RWPE2 (cell line): ENCODE results near the gene EXD3.
A peak's percentile ranks its signal among the peaks of the same experiment; 100 is the strongest.

Source experiments
- ATAC-seq: fragments of 200-7000 bp; cut with Tn5 transposase; 3 replicates; pipeline ENCODE4 v1.9.1; 2021; ENCODE audit warnings: low read depth
- DNase-seq: peaks from one replicate; pipeline ENCODE4 v3.0.0-alpha.2; 2020; ENCODE audit warnings: low spot score
- H3K27ac ChIP-seq: fragments of 450-650 bp; 2 replicates; pipeline ENCODE4 v1.5.1; 2017; ENCODE audit warnings: mild to moderate bottlenecking; ENCODE audit not compliant: poor library complexity, severe bottlenecking
- H3K27me3 ChIP-seq: fragments of 250-450 bp; sonication (Bioruptor Pico); 2 replicates; pipeline ENCODE4 v1.5.1; 2021; ENCODE audit warnings: mild to moderate bottlenecking, moderate library complexity; ENCODE audit not compliant: insufficient read depth, poor library complexity, severe bottlenecking
- H3K36me3 ChIP-seq: fragments of 250-450 bp; sonication (Bioruptor Pico); 2 replicates; pipeline ENCODE4 v1.5.1; 2020; ENCODE audit warnings: low read depth, mild to moderate bottlenecking, moderate library complexity
- H3K4me1 ChIP-seq: fragments of 250-450 bp; sonication (Bioruptor Pico); 2 replicates; pipeline ENCODE4 v1.5.1; 2021; ENCODE audit warnings: mild to moderate bottlenecking, moderate library complexity; ENCODE audit not compliant: insufficient read depth, poor library complexity, severe bottlenecking
- H3K4me3 ChIP-seq: fragments of 250-450 bp; sonication (Bioruptor Pico); 2 replicates; pipeline ENCODE4 v1.5.1; 2021; ENCODE audit warnings: mild to moderate bottlenecking, moderate library complexity; ENCODE audit not compliant: severe bottlenecking
- H3K9me3 ChIP-seq: fragments of 250-450 bp; sonication (Bioruptor Pico); 2 replicates; pipeline ENCODE4 v1.5.1; 2021; ENCODE audit warnings: mild to moderate bottlenecking, moderate library complexity; ENCODE audit not compliant: severe bottlenecking
- CTCF ChIP-seq: fragments of 450-650 bp; IDR thresholded peaks from one replicate; pipeline ENCODE4 v1.5.1; 2017; ENCODE audit warnings: mild to moderate bottlenecking, moderate library complexity; ENCODE audit not compliant: poor library complexity, severe bottlenecking

The EXD3 gene

GRCh38 chr9:137295238-137295811 is 127.6 kb downstream of the EXD3 start:
- Histone ChIP-seq H3K27ac (no peak overlapping the region), H3K4me3 (peak overlapping the region; percentile 52), H3K27me3 (peaks cover 4% of the 10 kb centered on the region), H3K36me3 (no peaks in the 10 kb centered on the region), H3K4me1 (peaks cover 7% of the 10 kb centered on the region), H3K9me3 (no peaks in the 10 kb centered on the region)
- TF ChIP-seq CTCF: peak; percentile 89
- no peak for DNase-seq
- peak; percentile 56 for ATAC-seq

- no peak overlapping the region for H3K4me3 ChIP-seq
- TF ChIP-seq CTCF: no peak
- no peaks in the 10 kb centered on the region for H3K27me3 ChIP-seq
- H3K9me3 ChIP-seq: no peaks in the 10 kb centered on the region
- no peaks in the 10 kb centered on the region for H3K36me3 ChIP-seq
- peaks cover 2% of the 10 kb centered on the region for H3K4me1 ChIP-seq
- no peak for ATAC-seq
- no peak overlapping the region for H3K27ac ChIP-seq
- DNase-seq: no peak
Measured at GRCh38 chr9:137294681-137295237, 128.2 kb downstream of the EXD3 start.

- Histone ChIP-seq H3K9me3 (no peaks in the 10 kb centered on the region), H3K27me3 (no peaks in the 10 kb centered on the region), H3K4me1 (no peaks in the 10 kb centered on the region), H3K4me3 (no peak overlapping the region), H3K27ac (no peak overlapping the region), H3K36me3 (no peaks in the 10 kb centered on the region)
- ATAC-seq: peak; percentile 59; the same call in 2 of the 3 replicates
- DNase-seq: no peak
- TF ChIP-seq CTCF: no peak
Measured at GRCh38 chr9:137294091-137294680, 128.8 kb downstream of the EXD3 start.

GRCh38 chr9:137293482-137294090 is 129.4 kb downstream of the EXD3 start:
- H3K4me1 ChIP-seq: no peaks in the 10 kb centered on the region
- no peaks in the 10 kb centered on the region for H3K9me3 ChIP-seq
- no peak overlapping the region for H3K4me3 ChIP-seq
- DNase-seq (no peak), ATAC-seq (no peak)
- H3K36me3 ChIP-seq: no peaks in the 10 kb centered on the region
- TF ChIP-seq CTCF: no peak
- no peaks in the 10 kb centered on the region for H3K27me3 ChIP-seq
- H3K27ac ChIP-seq: no peak overlapping the region
